NB4 (cell line): Measurements from ENCODE around the gene ZNF331.

Experiments used
- DNase-seq: peaks from one replicate; pipeline ENCODE4 v3.0.0; 2010; ENCODE audit warnings: low read depth
- H3K4me3 ChIP-seq: one replicate; pipeline ENCODE4 v1.5.1; 2011; ENCODE audit warnings: mild to moderate bottlenecking, low read depth, low read length, moderate library complexity
- MYC ChIP-seq: IDR thresholded peaks from 2 replicates; pipeline ENCODE4 v1.6.1; 2011; ENCODE audit warnings: low read depth, low read length
- POLR2A ChIP-seq: IDR thresholded peaks from 2 replicates; pipeline ENCODE4 v1.6.1; 2011; ENCODE audit warnings: mild to moderate bottlenecking; ENCODE audit not compliant: insufficient read length; ENCODE audit errors: extremely low read depth
- TF ChIP-seq, protein P1 (sequence below): IDR thresholded peaks from 2 replicates; pipeline ENCODE4 v1.6.1; 2011; ENCODE audit warnings: low read depth, low read length
- TF ChIP-seq, protein P2 (sequence below): IDR thresholded peaks from one replicate; pipeline ENCODE4 v1.5.1; 2012; ENCODE audit warnings: low read depth, low read length

ZNF331 gene

GRCh38 chr19:53532362-53532761 lies 5.6 kb upstream of the ZNF331 start:
- H3K4me3 ChIP-seq = no peak overlapping the region
- DNase-seq = no peak
- TF ChIP-seq POLR2A (no peak), MYC (no peak)
- TF ChIP-seq, protein P1, sequence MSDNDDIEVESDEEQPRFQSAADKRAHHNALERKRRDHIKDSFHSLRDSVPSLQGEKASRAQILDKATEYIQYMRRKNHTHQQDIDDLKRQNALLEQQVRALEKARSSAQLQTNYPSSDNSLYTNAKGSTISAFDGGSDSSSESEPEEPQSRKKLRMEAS = no peak
- TF ChIP-seq, protein P2, sequence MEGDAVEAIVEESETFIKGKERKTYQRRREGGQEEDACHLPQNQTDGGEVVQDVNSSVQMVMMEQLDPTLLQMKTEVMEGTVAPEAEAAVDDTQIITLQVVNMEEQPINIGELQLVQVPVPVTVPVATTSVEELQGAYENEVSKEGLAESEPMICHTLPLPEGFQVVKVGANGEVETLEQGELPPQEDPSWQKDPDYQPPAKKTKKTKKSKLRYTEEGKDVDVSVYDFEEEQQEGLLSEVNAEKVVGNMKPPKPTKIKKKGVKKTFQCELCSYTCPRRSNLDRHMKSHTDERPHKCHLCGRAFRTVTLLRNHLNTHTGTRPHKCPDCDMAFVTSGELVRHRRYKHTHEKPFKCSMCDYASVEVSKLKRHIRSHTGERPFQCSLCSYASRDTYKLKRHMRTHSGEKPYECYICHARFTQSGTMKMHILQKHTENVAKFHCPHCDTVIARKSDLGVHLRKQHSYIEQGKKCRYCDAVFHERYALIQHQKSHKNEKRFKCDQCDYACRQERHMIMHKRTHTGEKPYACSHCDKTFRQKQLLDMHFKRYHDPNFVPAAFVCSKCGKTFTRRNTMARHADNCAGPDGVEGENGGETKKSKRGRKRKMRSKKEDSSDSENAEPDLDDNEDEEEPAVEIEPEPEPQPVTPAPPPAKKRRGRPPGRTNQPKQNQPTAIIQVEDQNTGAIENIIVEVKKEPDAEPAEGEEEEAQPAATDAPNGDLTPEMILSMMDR = no peak

DNA sequence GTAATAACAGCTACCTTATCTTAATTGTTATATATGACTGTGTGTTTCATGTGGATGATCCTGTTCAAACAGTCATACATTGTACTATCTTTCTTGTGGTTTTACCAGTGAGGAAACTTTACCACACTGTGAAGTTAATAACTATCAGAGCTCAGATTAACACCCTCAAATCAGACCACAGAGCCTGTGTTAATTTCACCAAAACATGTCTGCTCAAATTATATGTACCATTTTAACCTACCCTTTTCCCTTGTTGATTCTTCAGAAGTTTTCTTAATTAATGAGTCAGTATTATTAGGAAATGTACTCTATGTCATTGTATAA lies 1.8 kb upstream of the ZNF331 start:
- DNase-seq = no peak
- TF ChIP-seq, protein P2 = no peak
- no peak for TF ChIP-seq MYC
- TF ChIP-seq POLR2A = no peak
- TF ChIP-seq, protein P1 = no peak
- no peak overlapping the region for H3K4me3 ChIP-seq

GRCh38 chr19:53537121-53537520 lies 824 bp upstream of the ZNF331 start:
- DNase-seq = peak; percentile 4
- peak overlapping the region; percentile 77 for H3K4me3 ChIP-seq
- TF ChIP-seq POLR2A = no peak
- TF ChIP-seq, protein P1 = no peak
- no peak for TF ChIP-seq MYC
- TF ChIP-seq, protein P2 = no peak

DNA sequence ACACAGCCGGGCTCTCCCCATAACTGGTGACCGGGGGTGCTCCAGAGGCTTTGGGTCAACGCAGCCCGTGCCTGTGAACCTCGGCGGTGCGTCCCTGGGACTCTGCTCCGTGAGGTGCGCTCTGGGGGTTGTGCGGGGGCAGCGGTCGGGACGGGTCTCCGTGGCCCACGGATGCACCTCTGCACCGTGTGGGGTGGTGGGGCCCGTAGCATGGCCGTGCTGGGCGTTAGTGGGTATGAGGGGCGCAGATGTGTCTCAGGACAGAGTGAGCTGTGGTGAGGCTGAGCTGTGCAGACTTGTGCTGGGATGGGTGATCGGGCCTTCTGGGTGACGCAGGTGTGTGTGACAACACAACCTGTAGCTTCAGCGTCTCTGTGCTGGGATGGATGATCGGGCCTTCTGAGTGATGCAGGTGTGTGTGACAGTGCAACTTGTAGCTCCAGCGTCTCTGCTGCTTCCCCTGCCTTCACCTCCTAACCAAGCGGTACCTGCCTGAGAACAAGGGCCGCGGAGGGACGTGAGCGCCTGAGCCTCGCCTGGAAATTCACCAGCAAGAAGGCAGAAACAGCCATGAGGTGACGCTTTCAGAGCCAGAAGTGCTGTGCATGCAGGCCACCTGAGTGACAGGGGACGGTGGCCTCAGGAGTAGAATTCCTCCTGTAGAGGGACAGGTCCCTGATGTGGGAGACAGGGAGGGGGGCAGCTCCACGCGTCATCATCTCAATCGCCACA lies 599 bp downstream of the ZNF331 start:
- H3K4me3 ChIP-seq = peak overlapping the region; percentile 77
- TF ChIP-seq MYC (no peak), POLR2A (no peak)
- TF ChIP-seq, protein P1 = no peak
- TF ChIP-seq, protein P2 = no peak
- DNase-seq = no peak

DNA sequence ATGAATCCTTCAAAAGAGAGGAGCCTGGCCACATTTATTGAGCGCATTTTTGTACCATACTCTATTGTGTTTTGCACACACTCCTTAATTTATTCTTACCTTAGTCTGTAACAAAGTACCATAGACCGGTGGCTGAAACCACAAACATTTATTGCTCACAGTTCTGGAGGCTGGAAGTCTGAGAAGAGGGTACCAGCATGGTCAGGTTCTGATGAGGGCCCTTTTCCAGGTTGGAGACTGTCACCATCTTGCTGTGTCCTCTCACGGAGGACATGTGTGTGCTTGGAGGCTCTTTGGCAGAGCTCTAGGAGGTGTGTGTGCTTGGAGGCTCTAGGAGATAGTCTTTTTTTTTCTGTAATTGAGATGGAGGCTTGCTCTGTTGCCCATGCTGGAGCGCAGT lies 2.1 kb downstream of the ZNF331 start:
- H3K4me3 ChIP-seq = no peak overlapping the region
- no peak for TF ChIP-seq MYC
- TF ChIP-seq, protein P1 = no peak
- TF ChIP-seq, protein P2 = no peak

GRCh38 chr19:53541971-53542370 lies 4.0 kb downstream of the ZNF331 start:
- no peak overlapping the region for H3K4me3 ChIP-seq
- no peak for TF ChIP-seq MYC
- TF ChIP-seq, protein P1 = no peak
- TF ChIP-seq POLR2A = no peak
- TF ChIP-seq, protein P2 = no peak
- DNase-seq = no peak

More for the DNA sequence above, 2.1 kb downstream of the ZNF331 start:
- no peak for DNase-seq
